DMS79 treated with DMSO at 0.1 percent for 48 hours (cell line): Measurements from ENCODE around the gene FBXL14.
"Not testable (repeated sequence)": the region's sequence is repeated elsewhere in the genome, so short reads cannot be mapped to it uniquely, and the experiment has no call there.

Experiments used
- DNase-seq: peaks from one replicate; lab custom pipeline; 2025; lab: John Stamatoyannopoulos, UW

FBXL14 gene

GRCh38 chr12:1572731-1573130 lies 21.6 kb downstream of the FBXL14 start:
- DNase-seq = no peak

GRCh38 chr12:1567852-1568251 lies 26.5 kb downstream of the FBXL14 start:
- no peak for DNase-seq

- DNase-seq = peak; percentile 8
Observed at GRCh38 chr12:1566449-1567135, 27.8 kb downstream of the FBXL14 start.

GRCh38 chr12:1565172-1565571 lies 29.2 kb downstream of the FBXL14 start:
- DNase-seq = no peak

- DNase-seq = no peak
Observed at GRCh38 chr12:1564067-1564466, 30.3 kb downstream of the FBXL14 start.

- DNase-seq = no peak
Observed at GRCh38 chr12:1562813-1563407, 31.5 kb downstream of the FBXL14 start.

GRCh38 chr12:1560704-1561103 lies 33.7 kb downstream of the FBXL14 start:
- no peak for DNase-seq

GRCh38 chr12:1559676-1560091 lies 34.7 kb downstream of the FBXL14 start:
- peak; percentile 43 for DNase-seq

- not testable (repeated sequence) for DNase-seq
Observed at GRCh38 chr12:1558108-1558507, 36.3 kb downstream of the FBXL14 start.

- DNase-seq = no peak
Observed at GRCh38 chr12:1553987-1554982, 40.1 kb downstream of the FBXL14 start.

GRCh38 chr12:1553536-1553935 lies 40.8 kb downstream of the FBXL14 start:
- DNase-seq = no peak

- DNase-seq = no peak
Observed at GRCh38 chr12:1552911-1553491, 41.4 kb downstream of the FBXL14 start.

GRCh38 chr12:1552171-1552570 lies 42.2 kb downstream of the FBXL14 start:
- no peak for DNase-seq

- DNase-seq = no peak
Observed at GRCh38 chr12:1551496-1551895, 42.9 kb downstream of the FBXL14 start.

GRCh38 chr12:1546931-1547640 lies 47.3 kb downstream of the FBXL14 start:
- DNase-seq = no peak

GRCh38 chr12:1544996-1545700 lies 49.2 kb downstream of the FBXL14 start:
- DNase-seq = no peak

GRCh38 chr12:1542599-1542998 lies 51.8 kb downstream of the FBXL14 start:
- no peak for DNase-seq

GRCh38 chr12:1540690-1541089 lies 53.7 kb downstream of the FBXL14 start:
- no peak for DNase-seq

- DNase-seq = no peak
Observed at GRCh38 chr12:1539135-1539534, 55.2 kb downstream of the FBXL14 start.

GRCh38 chr12:1536817-1537216 lies 57.6 kb downstream of the FBXL14 start:
- DNase-seq = no peak

- DNase-seq = no peak
Observed at GRCh38 chr12:1534748-1535147, 59.6 kb downstream of the FBXL14 start.
